ENCODE data around the gene RAD23B. TPM values are rescaled to one million over a fixed set of nuclear protein-coding genes. Genes with fewer than 3 reads are reported as not detected.
"Not testable (repeated sequence)": the region's sequence is repeated elsewhere in the genome, so short reads cannot be mapped to it uniquely, and the experiment has no call there.

The RAD23B gene
- total RNA-seq, 2 experiments from 2014 or later, result 111 TPM

- Mint-ChIP-seq H3K27ac (peak overlapping the region; percentile 95), H3K4me1 (ENCODE audit: low read depth) (peaks cover 49% of the 10 kb centered on the region), H3K36me3 (peaks cover 20% of the 10 kb centered on the region), H3K4me3 (peak overlapping the region; percentile 96), H3K9me3 (no peaks in the 10 kb centered on the region), H3K27me3 (no peaks in the 10 kb centered on the region)
- DNase-seq, result peak; percentile 78
- intact Hi-C loops (cut with micrococcal nuclease), result loop anchor here (1.0 to 5.0 kb wide), 10 partner anchors 15 to 1828 kb away; partner anchors contain the start of genes ABITRAM, CTNNAL1 and ELP1
- ChIA-PET CTCF (interaction anchor here (0.7 to 3.0 kb wide), 4 partner anchors 15 to 111 kb away, joined by 3 to 17 read pairs (median 4); no protein-coding TSS in a partner anchor), POLR2A (interaction anchor here (0.8 to 1.2 kb wide), 5 partner anchors 22 to 1836 kb away, joined by 3 to 5 read pairs (median 4); partner anchors contain the start of gene TMEM245)
Observed at GRCh38 chr9:107283623-107284616, 841 bp downstream of the RAD23B start.

- H3K36me3 Mint-ChIP-seq, result peaks cover 20% of the 10 kb centered on the region
- CTCF ChIA-PET, result interaction anchor here (1.8 to 3.0 kb wide), 2 partner anchors 56 to 112 kb away, joined by 4 to 17 read pairs; no protein-coding TSS in a partner anchor
- peak overlapping the region; percentile 95 for H3K27ac Mint-ChIP-seq
- intact Hi-C loops (cut with micrococcal nuclease), result loop anchor here (1.0 to 5.0 kb wide), 4 partner anchors 23 to 1828 kb away; partner anchors contain the start of genes ABITRAM, CTNNAL1 and ELP1
- H3K9me3 Mint-ChIP-seq, result no peaks in the 10 kb centered on the region
- peak overlapping the region; percentile 96 for H3K4me3 Mint-ChIP-seq
- peaks cover 56% of the 10 kb centered on the region for H3K4me1 Mint-ChIP-seq (ENCODE audit: low read depth)
- H3K27me3 Mint-ChIP-seq, result no peaks in the 10 kb centered on the region
- no peak for DNase-seq
- POLR2A ChIA-PET, result interaction anchor here (1.2 kb wide), 1 partner anchor 1835 kb away, joined by 3 read pairs; the partner anchor contains the start of gene TMEM245
Observed at GRCh38 chr9:107284636-107285035, 1.6 kb downstream of the RAD23B start.

GRCh38 chr9:107285286-107285685 is 2.2 kb downstream of the RAD23B start:
- intact Hi-C loops (cut with micrococcal nuclease), result no loop called here
- H3K4me3 Mint-ChIP-seq, result peak overlapping the region; percentile 96

GRCh38 chr9:107286057-107286456 is 3.0 kb downstream of the RAD23B start:
- Mint-ChIP-seq H3K36me3 (peaks cover 20% of the 10 kb centered on the region), H3K4me1 (ENCODE audit: low read depth) (peaks cover 63% of the 10 kb centered on the region), H3K27ac (peak overlapping the region; percentile 28), H3K27me3 (no peaks in the 10 kb centered on the region), H3K4me3 (peak overlapping the region; percentile 39), H3K9me3 (no peaks in the 10 kb centered on the region)
- DNase-seq, result peak; percentile 18
- intact Hi-C loops (cut with micrococcal nuclease), result no loop called here
- ChIA-PET CTCF (interaction anchor here (0.6 to 3.0 kb wide), 3 partner anchors 24 to 56 kb away, joined by 3 to 17 read pairs (median 7); no protein-coding TSS in a partner anchor), POLR2A (interaction anchor here (1.2 kb wide), 1 partner anchor 27 kb away, joined by 4 read pairs; no protein-coding TSS in a partner anchor)

More at GRCh38 chr9:107285286-107285685, 2.2 kb downstream of the RAD23B start:
- peaks cover 63% of the 10 kb centered on the region for H3K4me1 Mint-ChIP-seq (ENCODE audit: low read depth)
- POLR2A ChIA-PET, result interaction anchor here (1.2 kb wide), 1 partner anchor 28 kb away, joined by 4 read pairs; no protein-coding TSS in a partner anchor
- peak overlapping the region; percentile 95 for H3K27ac Mint-ChIP-seq
- no peak for DNase-seq
- peaks cover 20% of the 10 kb centered on the region for H3K36me3 Mint-ChIP-seq
- no peaks in the 10 kb centered on the region for H3K27me3 Mint-ChIP-seq
- CTCF ChIA-PET, result interaction anchor here (1.8 to 3.0 kb wide), 2 partner anchors 56 to 113 kb away, joined by 4 to 17 read pairs; no protein-coding TSS in a partner anchor
- H3K9me3 Mint-ChIP-seq, result no peaks in the 10 kb centered on the region

GRCh38 chr9:107288701-107289100 is 5.6 kb downstream of the RAD23B start:
- Mint-ChIP-seq H3K27ac (peak overlapping the region; percentile 8), H3K27me3 (no peaks in the 10 kb centered on the region), H3K9me3 (no peaks in the 10 kb centered on the region), H3K4me1 (ENCODE audit: low read depth) (peaks cover 61% of the 10 kb centered on the region), H3K36me3 (peaks cover 22% of the 10 kb centered on the region), H3K4me3 (no peak overlapping the region)
- intact Hi-C loops (cut with micrococcal nuclease), result no loop called here
- ChIA-PET POLR2A (no interaction called here), CTCF (interaction anchor here (0.7 kb wide), 1 partner anchor 24 kb away, joined by 3 read pairs; no protein-coding TSS in a partner anchor)
- DNase-seq, result no peak

GRCh38 chr9:107290619-107291018 is 7.5 kb downstream of the RAD23B start:
- Mint-ChIP-seq H3K4me3 (no peak overlapping the region), H3K36me3 (peaks cover 8% of the 10 kb centered on the region), H3K27me3 (no peaks in the 10 kb centered on the region), H3K27ac (no peak overlapping the region), H3K9me3 (no peaks in the 10 kb centered on the region), H3K4me1 (ENCODE audit: low read depth) (peaks cover 70% of the 10 kb centered on the region)
- no peak for DNase-seq
- intact Hi-C loops (cut with micrococcal nuclease), result no loop called here
- POLR2A ChIA-PET, result no interaction called here
- CTCF ChIA-PET, result no interaction called here

- ChIA-PET CTCF (interaction anchor here (0.6 to 1.8 kb wide), 2 partner anchors 9 to 1592 kb away, joined by 3 to 4 read pairs; no protein-coding TSS in a partner anchor), POLR2A (no interaction called here)
- H3K9me3 Mint-ChIP-seq, result no peaks in the 10 kb centered on the region
- H3K36me3 Mint-ChIP-seq, result peaks cover 2% of the 10 kb centered on the region
- H3K4me3 Mint-ChIP-seq, result no peak overlapping the region
- no peaks in the 10 kb centered on the region for H3K27me3 Mint-ChIP-seq
- intact Hi-C loops (cut with micrococcal nuclease), result no loop called here
- no peak for DNase-seq
- no peak overlapping the region for H3K27ac Mint-ChIP-seq
- peaks cover 65% of the 10 kb centered on the region for H3K4me1 Mint-ChIP-seq (ENCODE audit: low read depth)
Observed at GRCh38 chr9:107292821-107293542, 9.9 kb downstream of the RAD23B start.

- no peak overlapping the region for H3K27ac Mint-ChIP-seq
- H3K4me1 Mint-ChIP-seq (ENCODE audit: low read depth), result peaks cover 59% of the 10 kb centered on the region
- POLR2A ChIA-PET, result no interaction called here
- no peak overlapping the region for H3K4me3 Mint-ChIP-seq
- no peaks in the 10 kb centered on the region for H3K27me3 Mint-ChIP-seq
- CTCF ChIA-PET, result interaction anchor here (0.5 to 1.8 kb wide), 3 partner anchors 9 to 1827 kb away, joined by 3 to 7 read pairs (median 3); no protein-coding TSS in a partner anchor
- H3K9me3 Mint-ChIP-seq, result no peaks in the 10 kb centered on the region
- H3K36me3 Mint-ChIP-seq, result peaks cover 2% of the 10 kb centered on the region
- no peak for DNase-seq
- intact Hi-C loops (cut with micrococcal nuclease), result no loop called here
Observed at GRCh38 chr9:107293543-107294085, 10.5 kb downstream of the RAD23B start.

GRCh38 chr9:107294756-107295155 is 11.7 kb downstream of the RAD23B start:
- Mint-ChIP-seq H3K4me3 (no peak overlapping the region), H3K27me3 (no peaks in the 10 kb centered on the region), H3K9me3 (no peaks in the 10 kb centered on the region), H3K36me3 (peaks cover 2% of the 10 kb centered on the region), H3K4me1 (ENCODE audit: low read depth) (peaks cover 58% of the 10 kb centered on the region), H3K27ac (no peak overlapping the region)
- POLR2A ChIA-PET, result no interaction called here
- no peak for DNase-seq
- intact Hi-C loops (cut with micrococcal nuclease), result no loop called here
- CTCF ChIA-PET, result interaction anchor here (1.7 kb wide), 1 partner anchor 46 kb away, joined by 7 read pairs; no protein-coding TSS in a partner anchor

- no peak overlapping the region for H3K4me3 Mint-ChIP-seq
- CTCF ChIA-PET, result no interaction called here
- intact Hi-C loops (cut with micrococcal nuclease), result no loop called here
Observed at GRCh38 chr9:107295995-107296394, 12.9 kb downstream of the RAD23B start.

GRCh38 chr9:107296592-107296991 is 13.5 kb downstream of the RAD23B start:
- H3K36me3 Mint-ChIP-seq; H3K27me3 Mint-ChIP-seq; CTCF ChIA-PET; POLR2A ChIA-PET; H3K9me3 Mint-ChIP-seq; H3K4me3 Mint-ChIP-seq; DNase-seq; intact Hi-C loops (cut with micrococcal nuclease): not testable (repeated sequence)
- H3K27ac Mint-ChIP-seq, result peak overlapping the region; percentile 28
- peaks cover 51% of the 10 kb centered on the region for H3K4me1 Mint-ChIP-seq (ENCODE audit: low read depth)

More at GRCh38 chr9:107295995-107296394, 12.9 kb downstream of the RAD23B start:
- DNase-seq, result no peak
- H3K4me1 Mint-ChIP-seq (ENCODE audit: low read depth), result peaks cover 49% of the 10 kb centered on the region
- POLR2A ChIA-PET, result no interaction called here
- H3K9me3 Mint-ChIP-seq, result no peaks in the 10 kb centered on the region
- H3K27me3 Mint-ChIP-seq, result no peaks in the 10 kb centered on the region
- peaks cover 3% of the 10 kb centered on the region for H3K36me3 Mint-ChIP-seq
- no peak overlapping the region for H3K27ac Mint-ChIP-seq
